ENCODE results near the gene CFAP299.

Gene CFAP299

DNA sequence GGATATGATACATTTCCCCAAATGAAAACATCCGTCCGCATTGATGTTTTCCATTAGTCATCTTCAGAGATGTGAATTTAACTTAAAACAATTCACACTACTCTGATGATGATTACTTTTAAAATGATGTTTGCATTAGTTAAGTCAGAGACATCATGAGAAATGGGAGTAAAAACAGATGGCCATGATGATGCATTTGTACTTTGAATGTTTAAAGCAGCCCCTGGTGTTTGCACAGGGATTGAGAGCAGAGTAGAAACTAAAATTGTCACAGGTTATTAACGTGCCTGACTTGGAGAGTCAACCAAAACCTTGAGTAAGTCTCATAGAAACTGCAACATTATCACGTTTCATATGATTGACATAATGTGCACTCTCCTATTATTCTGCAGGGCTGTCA is 117.2 kb downstream of the CFAP299 start:
- no peak for DNase-seq

GRCh38 chr4:80454040-80454439 is 118.5 kb downstream of the CFAP299 start:
- DNase-seq: no peak

DNA sequence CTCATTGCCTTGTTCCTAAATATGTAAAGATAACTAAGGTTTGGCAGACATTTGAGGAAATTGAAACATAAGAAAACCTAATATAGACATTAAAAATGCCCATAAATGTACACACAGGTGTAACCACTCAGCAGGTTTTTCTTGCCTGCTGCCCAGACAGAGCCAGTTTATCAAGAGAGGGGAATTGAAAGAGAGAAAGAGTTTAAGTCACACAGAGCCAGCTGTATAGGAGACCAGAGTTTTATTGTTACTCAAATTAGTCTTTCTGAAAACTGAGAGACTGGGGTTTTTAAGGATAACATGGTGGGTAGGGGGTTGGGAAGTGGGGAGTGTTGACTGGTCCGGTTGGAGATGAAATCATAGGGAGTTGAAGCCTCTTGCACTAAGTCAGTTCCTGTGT is 119.0 kb downstream of the CFAP299 start:
- no peak for DNase-seq

DNA sequence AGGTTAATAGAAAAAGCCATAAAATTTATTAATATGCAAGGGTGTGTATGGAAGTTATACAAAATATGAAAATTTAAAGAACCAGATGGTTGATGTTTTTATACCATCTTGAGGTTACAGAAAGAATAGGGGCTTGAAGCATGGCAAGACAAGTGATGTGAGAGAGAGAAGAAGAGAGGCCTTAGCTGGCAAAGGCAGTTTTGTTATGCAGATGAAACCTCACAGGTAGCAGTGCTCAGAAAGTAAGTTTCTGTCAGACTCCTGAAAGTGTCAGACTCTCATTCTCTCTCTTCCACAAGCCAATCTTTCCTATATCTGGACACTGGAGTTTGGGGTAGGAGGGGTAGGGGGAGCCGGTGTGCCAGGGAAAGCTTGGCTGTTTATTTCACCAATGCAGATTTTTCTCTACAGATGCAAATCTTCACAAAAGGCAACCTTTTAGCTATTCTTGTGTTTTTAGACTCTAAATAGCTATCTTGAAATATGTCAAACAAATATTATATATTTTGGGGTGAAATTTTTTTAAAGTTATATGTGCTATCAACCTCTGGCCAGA is 124.5 kb downstream of the CFAP299 start:
- no peak for DNase-seq

GRCh38 chr4:80461412-80461811 is 125.9 kb downstream of the CFAP299 start:
- no peak for DNase-seq

GRCh38 chr4:80462621-80463091 is 127.1 kb downstream of the CFAP299 start:
- no peak for DNase-seq

- DNase-seq: no peak
Measured at GRCh38 chr4:80463509-80463908, 128.0 kb downstream of the CFAP299 start.

- DNase-seq: no peak
Measured at GRCh38 chr4:80465238-80465637, 129.7 kb downstream of the CFAP299 start.

DNA sequence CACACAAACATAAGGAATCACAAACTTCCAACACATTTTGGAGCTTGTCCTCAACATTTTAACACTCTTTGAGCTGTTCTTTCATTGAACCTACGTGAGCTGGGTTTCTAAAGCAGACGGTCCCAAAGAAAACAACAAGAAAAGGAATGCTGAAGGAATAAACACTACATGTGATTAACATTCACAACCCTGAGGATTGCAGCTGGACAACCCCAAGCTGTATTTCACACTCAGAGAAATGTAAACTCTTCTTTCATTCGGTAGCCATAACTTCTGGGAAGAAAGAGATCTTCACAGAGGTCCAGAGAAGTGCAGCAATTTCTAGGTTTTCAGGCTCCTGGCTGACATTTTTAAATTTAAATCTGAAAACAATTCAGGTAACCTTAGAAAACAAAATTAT is 130.2 kb downstream of the CFAP299 start:
- DNase-seq: no peak

- no peak for DNase-seq
Measured at GRCh38 chr4:80466618-80467017, 131.1 kb downstream of the CFAP299 start.

- no peak for DNase-seq
Measured at GRCh38 chr4:80471756-80472155, 136.2 kb downstream of the CFAP299 start.

- DNase-seq: no peak
Measured at GRCh38 chr4:80475236-80475635, 139.7 kb downstream of the CFAP299 start.

DNA sequence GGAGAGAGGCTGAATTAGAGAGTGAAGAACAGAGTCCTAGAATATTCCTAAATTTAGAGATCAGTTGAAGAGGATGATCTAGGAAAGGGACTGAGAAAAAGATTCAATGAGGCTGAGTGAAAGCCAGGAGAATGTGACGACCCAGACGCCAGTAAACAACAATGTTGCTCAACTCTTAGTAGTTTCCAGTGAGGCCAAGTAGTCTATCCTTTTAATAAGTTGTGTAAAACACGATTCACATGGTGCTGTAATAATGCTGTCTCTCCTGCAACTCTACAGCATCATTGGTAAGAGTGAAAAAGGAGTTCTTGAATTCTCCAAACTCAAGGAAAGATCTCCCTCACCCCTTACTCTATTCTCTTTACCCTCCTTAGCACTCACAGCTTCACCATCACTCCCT is 140.3 kb downstream of the CFAP299 start:
- DNase-seq: no peak

DNA sequence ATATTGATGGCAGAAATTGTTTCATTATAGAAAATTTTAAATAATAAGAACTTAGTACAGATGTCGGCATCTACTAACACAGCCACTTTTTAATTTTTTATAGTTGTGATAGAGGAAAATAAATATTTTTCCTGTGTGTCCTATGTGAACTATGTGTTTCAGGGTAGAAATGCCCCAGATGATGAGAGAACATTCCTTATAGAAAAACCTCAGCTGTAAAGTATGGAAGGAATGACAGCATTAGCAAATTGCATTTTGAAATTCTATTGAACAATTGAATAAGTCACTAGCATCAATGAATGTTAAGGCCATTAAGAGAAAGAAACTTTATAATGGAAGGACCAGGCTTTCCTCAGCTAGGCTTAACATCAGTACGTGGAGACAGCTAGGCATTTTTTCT is 149.2 kb downstream of the CFAP299 start:
- no peak for DNase-seq

DNA sequence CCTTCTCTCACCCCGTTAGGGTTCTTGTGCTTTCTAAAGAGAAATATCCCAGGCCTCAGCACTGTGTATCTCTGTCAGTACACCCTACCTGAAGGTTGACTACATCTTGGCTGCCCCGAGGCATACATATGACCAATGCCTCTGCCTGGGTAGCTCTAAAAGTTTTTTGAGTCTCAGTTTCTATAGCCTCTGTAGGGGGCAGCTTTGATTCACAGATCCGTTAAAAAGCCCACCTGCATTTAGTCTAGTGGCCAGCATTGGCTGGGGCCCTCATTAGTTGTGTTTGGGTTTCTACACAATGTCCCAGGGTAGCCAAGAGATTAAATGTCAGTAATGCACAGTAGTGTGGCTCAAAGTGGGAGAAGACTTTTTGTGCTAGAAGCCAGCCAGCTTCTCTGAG is 151.1 kb downstream of the CFAP299 start:
- no peak for DNase-seq

- DNase-seq: no peak
Measured at GRCh38 chr4:80489798-80490197, 154.3 kb downstream of the CFAP299 start.

GRCh38 chr4:80492761-80493160 is 157.2 kb downstream of the CFAP299 start:
- DNase-seq: no peak

- DNase-seq: no peak
Measured at GRCh38 chr4:80495865-80496264, 160.3 kb downstream of the CFAP299 start.

- DNase-seq: no peak
Measured at GRCh38 chr4:80498725-80499124, 163.2 kb downstream of the CFAP299 start.

DNA sequence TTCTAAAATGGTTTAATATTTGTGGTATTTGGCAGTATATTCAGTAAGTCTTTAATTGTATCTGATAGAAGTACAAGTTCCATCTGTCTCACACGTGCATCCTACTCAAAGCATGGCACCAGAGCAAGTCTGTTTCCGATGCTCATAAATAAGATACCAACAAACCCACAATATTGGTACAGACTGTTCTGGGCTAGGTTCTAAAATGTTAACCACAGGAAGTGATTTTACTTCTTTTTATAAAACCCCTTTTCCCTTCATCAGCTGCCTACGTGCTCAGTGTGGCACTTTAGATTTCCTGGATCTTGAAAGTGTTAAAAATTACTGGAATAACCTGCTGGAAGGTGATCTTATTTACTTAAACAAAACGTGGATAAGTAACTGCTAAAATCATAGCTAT is 165.1 kb downstream of the CFAP299 start:
- peak; percentile 23 for DNase-seq

DNA sequence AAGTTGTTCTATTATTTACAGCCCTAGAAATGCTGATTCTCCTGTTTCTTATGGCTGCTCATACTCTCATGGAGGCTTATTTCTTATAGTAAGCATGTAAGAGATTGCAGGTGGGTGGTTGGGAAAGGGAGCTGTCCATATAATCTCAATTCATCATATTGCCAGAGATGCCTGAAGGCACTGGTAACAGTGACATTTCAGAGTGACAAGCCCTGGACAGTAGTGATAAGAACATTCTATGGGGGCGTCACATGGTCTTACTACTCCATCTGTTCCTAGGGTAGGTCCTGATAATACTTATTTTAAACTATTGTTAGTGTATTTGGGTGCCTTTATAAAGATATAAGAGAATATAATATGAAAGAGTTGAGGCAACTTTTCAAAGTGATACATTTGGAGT is 171.5 kb downstream of the CFAP299 start:
- no peak for DNase-seq

DNA sequence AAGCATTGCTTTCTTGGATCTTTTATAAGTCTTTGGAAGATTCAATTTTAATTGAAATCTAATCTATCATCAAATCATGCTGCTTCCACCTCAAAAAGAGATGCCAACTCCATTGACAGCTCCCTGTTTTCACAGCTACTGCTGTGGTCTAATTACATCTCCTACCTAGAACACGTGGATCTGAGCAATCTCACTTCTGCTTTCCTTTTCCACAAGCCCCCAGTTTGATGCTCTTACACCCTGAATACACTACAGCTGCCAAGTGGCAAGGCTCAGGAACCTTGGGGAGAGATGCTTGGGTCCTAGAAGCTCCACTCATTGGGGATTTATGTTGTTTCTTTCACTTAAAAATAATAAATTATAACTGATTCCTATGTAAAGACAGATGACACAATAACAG is 172.0 kb downstream of the CFAP299 start:
- no peak for DNase-seq

- no peak for DNase-seq
Measured at GRCh38 chr4:80515496-80515895, 180.0 kb downstream of the CFAP299 start.

GRCh38 chr4:80521438-80521837 is 185.9 kb downstream of the CFAP299 start:
- DNase-seq: no peak

DNA sequence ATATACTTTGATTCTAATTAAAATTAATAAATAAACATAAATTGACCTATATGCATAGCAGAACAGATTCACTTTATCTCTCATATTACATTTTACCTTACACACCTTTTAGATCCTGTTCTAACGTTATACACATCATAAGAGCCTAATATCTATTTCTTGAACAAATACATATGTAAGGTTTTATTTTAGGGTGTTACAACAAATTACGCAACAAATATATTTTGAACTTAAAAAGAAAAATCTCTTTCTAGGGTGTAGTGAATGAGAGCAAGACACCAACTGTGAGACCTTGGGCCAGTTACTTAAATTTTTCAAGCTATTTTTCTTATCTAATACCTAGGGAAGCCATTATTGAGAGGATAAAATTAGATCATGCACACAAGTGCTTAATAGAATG is 191.2 kb downstream of the CFAP299 start:
- DNase-seq: no peak

- no peak for DNase-seq
Measured at GRCh38 chr4:80529026-80529425, 193.5 kb downstream of the CFAP299 start.
